HL-60/S4 (cell line): ENCODE measurements around the gene TNS3.

ENCODE experiments used
- in situ Hi-C: fragments of 300-500 bp; cut with MboI; formaldehyde crosslinking; loops from 2 replicates; pipeline ENCODE4 v1.14.3; 2022; ENCODE audit warnings: low sequenced_read_pairs

TNS3 gene

DNA sequence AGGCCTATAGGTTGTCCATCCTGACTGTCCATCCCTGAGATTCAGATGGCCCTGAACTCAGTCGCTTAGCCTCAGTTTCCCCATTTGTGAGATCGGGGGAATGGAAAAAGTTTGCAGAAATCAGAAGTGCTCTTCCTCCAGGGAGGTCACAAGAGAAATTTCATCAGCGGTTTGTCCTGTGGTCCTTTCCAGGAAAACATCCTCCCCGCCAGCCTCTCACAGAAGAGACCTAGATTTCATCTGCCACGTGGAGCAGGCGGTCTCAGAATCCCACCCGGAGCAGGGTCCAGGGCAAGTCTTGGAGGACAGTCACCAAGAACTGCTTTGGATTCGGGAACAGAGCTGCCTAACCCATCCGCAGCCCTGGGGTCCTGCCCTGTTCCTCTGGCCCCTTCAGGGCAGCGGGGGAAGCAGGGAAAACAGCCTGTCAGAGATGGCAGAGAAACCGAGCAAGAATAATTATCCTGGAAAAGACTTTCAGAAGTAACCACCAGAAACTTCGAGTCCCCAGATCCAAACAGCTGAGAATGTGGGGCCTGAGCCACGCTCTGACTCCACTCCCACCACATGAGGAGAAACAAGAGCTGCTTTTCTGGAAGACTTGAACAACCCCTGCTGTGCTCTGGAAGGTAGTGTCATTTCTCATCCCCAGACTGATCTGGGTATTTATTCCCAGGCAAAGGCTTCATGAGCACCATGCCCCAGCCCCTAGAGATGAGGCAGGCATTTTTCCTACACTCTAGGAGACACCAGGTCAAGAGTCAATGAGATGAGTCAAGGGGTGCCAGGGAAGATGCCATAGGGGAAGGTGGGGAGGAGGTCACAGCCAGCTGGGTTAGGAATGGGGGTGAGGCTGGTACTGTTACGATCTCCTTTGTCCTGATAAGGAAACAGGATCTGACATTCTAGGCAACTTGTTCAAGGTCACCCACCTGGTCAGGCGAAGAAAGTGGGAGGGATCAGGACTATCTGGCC lies 1.1 kb upstream of the TNS3 start:
- in situ Hi-C loops, result no loop called here

DNA sequence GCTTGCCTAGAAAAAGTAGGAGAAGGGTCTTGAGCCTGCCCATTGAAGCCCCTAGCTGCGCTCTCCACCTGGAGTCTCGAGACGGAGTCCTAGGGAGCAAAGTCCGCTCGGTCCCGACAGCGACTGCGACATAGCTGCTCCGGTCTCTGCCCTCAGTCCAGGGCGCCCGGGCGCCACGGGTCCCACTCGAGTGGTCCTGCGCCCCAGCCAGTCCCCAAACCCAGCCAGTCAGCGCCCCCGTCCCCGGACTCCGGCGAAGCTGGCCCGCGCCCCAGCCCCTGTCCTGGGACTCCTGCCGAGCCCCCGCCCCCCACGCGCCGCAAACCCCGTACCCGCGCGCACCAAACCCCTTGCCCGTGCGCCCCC lies 490 bp downstream of the TNS3 start:
- in situ Hi-C loops, result no loop called here

DNA sequence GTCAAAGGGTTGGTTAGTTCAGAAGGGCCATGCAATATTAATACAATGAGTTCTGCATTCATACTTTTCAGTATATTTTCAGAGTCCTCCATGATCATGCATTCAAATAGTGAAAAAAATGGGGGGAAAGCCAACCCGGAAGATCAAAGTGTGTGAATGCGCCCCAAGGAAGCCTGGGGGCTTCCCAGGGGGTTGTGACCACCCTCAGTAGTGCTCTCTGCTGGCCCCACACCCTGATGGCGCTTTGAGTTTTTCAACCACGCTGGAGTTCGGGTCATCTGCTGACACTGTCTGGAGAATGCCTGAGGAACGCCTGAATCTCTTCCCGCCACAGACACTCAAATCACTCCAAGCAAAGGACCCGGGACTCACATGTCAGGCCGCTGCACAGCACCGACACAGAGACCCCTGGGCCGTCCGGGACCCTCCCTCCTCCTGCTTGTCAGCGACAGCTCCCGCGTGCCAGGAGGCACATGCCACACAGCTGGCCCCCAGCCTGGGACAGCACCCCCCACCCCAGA lies 1.0 kb downstream of the TNS3 start:
- in situ Hi-C loops, result no loop called here

DNA sequence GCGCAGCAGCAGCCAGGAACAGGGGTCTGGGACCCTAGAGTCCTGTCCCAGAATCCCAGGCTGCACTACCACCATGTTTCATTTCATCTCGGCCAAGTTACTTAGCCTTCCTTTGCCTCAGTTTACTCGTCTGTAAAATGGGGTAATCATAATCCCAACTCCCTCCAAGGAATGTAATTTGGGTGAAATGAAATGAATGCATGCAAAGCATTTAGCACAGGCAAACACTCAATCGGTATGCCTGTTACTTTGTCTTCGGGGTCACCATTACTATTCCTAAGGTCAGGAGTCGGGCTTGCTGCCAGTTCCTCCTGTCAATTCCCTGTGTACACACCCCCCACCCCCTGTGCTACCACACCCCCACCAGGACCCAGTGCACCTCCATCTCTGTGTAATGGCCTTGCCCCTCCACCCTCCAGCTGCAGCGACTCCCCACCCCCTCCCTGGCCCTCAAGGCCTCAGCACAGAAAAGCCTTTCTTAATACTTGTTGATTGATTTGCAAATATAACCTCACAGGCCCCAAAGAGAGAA lies 1.7 kb downstream of the TNS3 start:
- in situ Hi-C loops, result no loop called here

DNA sequence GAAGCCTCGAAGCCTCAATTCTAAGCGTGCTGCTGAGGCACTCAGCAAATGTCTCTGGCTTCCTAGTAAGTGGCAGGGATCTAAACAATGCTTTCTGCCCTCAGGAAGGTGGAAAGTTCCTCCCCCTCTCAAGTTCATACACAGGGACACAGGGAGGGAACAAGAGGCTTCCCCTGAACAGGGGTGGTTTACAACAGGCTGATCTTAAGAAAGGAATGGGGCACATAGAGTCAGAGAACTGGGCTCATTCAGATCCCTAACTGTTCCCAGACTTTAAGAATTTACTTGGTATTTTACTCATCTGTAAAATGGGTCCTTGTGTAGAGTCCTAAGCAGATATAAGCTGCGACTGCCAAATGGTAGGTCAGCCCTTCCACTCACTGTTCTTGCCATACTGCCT lies 2.5 kb downstream of the TNS3 start:
- in situ Hi-C loops, result no loop called here

DNA sequence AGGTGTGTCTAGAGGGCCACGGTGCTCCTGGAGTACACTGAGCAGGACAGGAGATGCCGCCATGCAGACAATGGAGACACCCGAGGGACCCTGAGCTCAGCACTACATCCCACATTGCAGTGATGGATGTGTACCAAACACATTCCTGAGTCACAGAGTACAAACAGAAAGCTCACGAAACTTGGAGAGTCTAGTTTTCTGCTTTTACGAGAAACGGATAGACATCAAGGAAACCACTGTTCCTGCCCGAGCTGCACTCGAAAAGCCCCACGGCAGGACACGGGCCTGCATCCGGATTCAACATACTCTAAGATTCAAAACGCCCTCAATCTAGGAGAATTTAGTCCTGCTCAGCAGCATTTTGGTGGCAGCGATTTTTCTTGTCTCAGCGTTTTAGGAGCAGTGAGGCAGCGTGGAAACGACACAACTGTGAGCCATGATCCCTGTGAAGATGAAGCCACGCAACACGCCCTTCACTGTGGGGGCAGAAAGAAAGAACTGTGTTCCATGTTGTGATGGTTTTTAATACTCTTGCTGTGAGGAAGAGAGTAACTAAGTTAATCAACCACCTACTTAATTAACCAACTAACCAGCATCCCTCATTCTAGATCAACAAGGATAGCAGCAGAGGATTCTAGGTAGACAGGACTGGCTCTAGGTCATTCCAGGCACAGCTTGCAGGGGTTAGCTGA lies 3.2 kb downstream of the TNS3 start:
- in situ Hi-C loops, result no loop called here

DNA sequence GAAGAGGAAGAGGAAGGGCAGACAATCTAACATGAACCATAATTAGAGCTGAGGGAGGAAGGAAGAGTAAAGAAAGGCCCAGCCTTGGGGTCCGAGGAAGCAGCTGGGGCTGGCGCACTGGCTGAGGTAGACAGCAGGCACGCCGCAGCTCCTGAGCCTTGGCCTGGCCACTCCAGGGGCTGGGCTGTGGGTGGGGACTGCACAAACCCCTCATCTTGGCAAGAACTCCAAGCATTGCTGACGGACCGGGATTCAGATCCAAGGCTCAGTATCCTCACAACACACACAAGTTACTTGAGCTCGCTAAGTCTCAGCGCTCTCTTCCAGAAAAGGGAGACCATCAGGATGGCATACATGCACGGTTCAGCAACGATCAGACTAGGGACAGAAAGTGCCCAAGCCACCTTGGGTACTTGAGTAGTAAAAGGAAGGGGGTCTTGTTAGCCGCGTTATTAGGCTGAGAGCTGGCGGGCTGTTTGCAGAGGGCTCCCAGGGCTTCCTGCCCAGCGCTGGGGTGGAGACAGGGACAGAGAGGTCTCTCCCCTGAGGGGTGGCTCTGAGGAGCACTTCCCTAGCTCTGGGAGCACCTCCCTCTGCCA lies 4.5 kb downstream of the TNS3 start:
- in situ Hi-C loops, result no loop called here

DNA sequence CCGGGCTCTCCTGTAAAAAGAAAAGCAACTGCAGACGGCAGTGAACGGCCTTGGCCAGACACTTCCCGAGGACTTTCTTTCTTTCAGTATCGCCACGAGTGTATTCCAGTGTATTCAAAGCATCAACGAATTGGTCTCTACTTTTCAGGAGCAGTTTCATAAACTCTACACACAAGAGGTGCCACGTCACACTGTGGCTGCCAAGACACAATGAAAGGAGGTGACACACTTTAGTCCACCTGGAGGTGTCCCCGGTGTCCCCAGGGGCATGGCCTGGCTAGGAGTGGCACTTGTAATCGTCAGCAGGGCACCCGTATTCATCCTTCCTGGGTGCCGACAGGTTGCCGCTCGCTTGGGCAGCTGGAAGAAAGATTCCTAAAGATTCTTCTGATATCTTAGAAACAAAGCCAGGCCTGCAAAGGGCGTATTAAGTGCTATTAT lies 5.0 kb downstream of the TNS3 start:
- in situ Hi-C loops, result no loop called here

DNA sequence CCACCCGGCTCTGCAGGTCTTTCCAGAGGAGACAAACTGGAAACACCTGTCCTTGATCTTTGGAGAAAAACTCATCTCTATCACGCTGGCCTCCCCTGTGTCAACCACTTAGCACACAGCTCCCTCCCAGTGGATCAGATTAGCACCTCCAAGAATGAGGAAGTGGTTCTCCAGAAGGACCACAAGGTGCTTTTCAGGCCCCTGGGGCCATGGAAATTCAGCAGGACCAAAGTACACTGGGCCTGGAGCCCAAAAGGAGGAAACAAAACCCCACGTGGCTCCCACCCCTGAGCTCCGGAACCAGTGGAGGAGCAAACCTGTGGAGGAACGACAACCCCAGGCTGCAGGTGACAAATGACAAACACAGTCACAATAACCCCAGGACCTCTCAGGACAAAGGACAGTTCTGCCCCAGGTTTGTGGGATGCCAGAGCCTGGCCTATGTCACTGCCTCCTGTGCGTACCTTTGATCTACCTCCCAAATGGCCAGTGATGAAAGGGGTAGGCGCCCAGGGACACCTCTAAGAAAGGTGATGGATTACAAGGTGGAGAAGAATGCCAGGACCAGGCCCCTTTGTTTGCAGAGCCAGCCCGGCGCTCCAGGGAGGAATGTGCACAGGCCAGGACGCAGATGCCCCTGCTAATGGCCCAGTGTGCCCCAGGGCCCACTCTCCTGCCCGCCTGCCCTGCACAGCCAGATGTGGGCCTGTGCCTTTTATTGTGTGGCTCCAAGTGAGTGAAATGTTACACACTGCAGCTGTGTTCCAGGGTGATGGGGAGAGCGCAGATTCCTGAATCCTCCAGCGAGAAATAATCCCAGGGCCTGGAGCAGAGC lies 5.7 kb downstream of the TNS3 start:
- in situ Hi-C loops, result no loop called here

DNA sequence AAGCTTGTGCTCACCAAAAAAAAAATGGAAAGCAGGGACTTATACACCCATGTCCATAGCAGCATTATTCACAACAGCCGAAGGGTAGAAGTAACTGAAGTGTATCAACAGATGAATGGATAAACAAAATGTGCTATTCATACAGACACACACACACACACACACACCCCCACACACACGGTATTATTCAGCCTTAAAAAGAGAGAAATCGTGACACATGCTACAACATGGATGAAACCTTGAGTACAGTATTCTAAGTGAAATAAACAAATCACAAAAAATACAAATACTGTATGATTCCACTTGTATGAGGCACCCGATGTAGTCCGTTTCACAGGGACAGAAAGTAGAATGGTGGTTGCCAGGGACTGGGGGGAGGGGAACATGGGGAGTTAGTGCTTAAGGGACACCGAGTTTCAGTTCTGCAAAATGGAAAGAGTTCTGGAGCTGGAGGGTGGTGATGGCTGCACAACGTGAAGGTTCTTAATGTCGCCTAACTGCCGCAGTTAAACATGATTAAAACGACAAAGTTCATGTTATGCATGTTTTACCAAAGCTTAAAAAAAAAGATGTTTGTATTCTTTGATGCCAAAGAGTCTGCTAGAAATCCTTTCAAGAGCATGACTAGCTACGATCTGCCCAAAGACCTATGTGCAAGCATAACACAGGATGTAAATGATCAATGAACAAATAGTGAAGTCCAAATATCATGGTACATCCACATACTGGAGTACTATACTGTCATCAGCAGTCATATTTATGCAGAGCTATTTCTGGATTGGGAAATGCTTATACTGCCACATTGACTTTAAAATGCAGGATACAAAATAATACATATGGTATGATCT lies 7.2 kb downstream of the TNS3 start:
- in situ Hi-C loops, result no loop called here

DNA sequence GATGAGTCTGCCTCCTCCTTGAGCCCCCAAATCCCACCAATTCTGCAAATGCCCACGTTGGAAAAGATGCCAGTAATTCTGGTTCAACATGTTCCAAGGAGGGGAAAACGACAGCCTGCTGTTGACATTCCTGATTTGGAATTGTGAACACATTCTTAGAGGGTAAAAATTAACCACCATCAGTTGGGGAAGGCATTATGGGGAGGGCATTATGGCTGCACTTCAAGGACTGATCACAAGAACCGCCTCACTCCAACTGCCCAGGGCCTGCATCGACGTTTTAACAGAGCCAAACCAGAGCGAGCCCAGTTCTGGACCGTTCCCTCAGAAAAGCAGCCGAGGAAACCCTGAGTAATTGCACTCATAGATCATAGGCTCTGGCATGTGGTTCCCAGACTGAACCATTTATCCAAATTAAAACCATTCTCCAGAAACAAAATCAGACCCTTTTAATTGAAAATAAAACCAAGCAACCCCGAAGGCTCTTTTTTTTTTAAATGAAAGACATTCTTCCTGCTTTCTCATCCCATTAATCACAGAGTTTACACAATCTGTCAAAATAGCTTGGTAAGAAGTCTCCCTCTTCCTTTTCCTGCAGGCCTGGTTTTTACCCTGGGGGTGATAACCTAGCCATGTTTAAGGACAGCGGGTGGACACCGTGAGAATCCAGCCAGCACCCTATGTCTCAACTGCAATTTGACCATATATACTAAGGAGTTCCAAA lies 8.0 kb downstream of the TNS3 start:
- in situ Hi-C loops, result no loop called here

DNA sequence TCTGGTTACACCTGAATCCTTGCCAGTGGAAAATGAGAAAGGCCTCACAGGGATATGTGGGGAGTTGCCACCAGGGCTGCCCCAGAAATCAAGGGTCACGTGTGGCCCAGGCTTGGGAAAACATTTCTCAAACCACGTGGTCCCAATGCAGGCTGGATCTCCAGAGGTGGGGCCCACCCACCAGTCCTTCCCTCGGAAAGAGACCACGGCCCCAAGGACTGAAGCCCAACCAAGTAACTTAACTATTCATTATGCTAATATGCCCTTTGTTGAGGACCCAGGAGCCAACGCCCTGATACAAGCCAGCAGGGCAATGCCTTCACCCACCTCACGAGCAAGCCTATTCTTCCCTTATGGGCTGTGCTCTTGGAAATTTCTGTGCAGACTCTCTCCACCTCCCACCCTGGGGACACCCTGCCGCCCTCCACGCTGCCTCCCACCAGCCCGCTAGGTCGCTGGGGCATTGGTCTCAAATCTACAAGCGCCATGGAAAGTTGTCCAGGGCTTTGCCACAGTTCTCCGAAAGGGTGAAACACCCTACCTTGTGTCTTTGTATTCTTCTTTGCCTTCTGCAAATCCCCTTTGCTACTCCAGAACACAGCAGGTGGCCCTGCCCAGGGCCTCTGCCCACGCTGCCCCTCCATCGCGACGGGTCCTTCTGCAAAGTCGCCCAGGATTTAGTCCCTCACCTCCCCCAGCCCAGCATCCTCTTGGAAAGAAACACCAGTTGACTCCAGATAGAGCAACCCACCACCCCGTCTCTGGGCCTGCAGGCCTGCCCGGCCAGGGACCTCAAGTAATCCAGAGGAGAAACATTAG lies 8.8 kb downstream of the TNS3 start:
- in situ Hi-C loops, result no loop called here

DNA sequence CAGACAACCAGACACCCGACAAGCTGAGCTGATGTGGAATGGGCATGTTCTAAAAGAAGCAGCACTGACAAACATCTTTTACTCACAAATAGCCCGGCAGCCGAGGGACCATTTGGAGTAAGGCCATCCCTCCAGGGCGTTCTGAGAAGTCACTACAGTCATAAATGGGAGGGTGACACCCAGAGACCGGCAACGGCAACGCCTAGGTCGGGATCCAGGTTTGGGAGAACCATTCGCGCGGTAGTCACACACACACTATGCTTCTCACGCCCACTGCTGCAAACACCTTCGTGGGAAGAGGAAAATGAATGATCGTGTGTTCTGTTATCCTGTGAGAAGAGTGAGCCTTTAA lies 9.8 kb downstream of the TNS3 start:
- in situ Hi-C loops, result no loop called here

DNA sequence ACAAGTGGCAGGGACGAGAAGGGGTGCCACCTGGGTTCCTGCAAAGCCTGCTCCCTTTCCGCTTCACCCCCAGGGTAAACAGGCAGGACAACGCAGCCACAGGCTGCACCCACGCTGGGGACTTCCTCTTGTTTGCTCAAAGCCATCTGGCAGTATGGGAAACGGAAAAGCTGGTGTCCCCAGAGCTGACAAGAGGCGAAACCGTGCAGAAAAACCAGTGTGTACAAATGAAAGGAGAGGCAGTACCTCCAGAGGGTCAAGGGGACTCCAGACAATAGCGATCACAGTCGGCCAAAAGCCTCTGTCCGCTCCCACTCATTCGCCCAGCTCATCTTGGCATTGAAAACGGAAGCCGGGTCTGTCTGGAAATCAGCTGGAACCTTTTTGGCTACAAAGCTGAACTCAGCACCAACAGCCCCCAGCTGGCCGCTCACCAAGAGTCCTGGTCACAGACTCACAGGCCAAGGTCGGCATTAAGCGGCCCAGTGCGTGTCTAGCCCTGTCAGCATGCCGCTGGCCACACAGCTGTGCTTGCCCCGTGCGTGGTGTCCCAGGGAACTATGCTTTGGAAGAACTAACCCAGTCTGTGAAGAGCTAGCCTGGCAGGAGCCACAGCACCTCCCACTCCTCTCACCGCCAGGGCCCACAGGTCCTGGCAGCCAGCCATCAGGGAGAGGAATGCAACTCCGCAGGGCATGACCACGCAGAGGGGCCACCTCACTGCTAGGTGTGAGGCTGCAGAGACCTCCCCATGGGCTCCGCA lies 10.4 kb downstream of the TNS3 start:
- in situ Hi-C loops, result no loop called here

DNA sequence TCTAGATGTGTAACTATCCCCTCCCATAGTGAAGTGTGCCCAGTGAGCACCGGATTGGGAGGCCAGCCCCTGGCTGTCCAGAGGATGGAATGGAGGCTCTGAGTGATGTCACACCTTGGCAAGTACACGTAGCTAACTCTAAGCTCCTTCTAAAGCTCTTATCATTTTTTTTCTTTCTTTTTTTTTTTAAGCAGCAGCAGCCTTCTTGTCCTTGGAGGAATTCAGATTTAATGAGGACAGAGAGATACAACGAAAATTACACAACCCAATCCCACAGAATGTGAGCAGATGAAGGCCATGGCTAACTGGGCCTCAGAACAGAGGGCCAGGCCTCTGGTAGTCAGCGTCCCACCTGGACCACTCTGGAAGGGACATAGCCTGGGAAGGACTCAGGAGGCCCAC lies 11.3 kb downstream of the TNS3 start:
- in situ Hi-C loops, result no loop called here

DNA sequence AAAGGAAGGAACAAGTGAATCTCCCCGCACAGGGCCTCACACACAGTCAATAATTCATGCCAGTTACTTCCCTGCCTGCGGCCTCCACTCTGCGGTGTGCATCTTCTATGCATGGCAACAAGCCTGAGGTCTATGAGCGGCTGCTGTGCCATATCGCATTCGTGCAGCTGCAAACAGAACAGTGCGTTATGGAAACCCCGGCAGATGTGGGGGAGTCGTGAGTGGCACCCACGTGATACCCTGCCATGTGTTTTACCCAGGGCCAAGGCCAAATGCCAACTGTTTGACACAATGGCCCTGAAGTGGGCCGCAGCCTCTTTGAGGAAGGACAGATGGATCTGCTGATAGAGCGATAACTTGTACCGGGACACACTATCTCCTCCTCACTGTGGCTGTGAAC lies 13.4 kb downstream of the TNS3 start:
- in situ Hi-C loops, result no loop called here

DNA sequence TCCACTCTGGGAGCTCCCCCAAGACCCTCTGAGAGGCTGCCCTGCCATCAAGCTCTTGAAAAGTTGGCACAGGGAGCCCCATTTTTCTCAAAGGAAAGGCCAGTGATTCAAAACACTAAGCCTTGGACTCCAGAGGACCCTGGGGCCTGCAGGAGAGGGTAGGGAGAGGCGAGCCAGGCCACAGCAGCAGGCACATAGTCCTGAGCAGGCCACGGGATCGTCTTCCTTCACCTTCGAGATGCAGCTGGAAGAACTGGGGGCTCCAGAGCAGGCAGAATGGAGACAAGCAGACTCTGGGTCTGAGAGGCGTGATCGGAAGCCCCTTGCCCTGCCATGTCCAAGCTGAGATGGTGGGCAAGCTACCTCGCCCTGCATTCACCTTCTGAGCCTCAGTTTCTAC lies 13.9 kb downstream of the TNS3 start:
- in situ Hi-C loops, result no loop called here
